Measurements from ENCODE around the gene MAP3K4. TPM values are rescaled to one million over a fixed set of nuclear protein-coding genes. Genes with fewer than 3 reads are reported as not detected.

MAP3K4 gene
- polyA plus RNA-seq, 1 donor from 2014 or later = 31.0 TPM

- no peak overlapping the region for H3K27ac ChIP-seq (ENCODE audit: low read length)
These were observed 174.6 kb downstream of the MAP3K4 start for GRCh38 chr6:161166176-161166575.

GRCh38 chr6:161166677-161167076 is 175.1 kb downstream of the MAP3K4 start:
- peaks cover 23% of the 10 kb centered on the region for H3K79me2 ChIP-seq (replicated peaks; ENCODE audit: insufficient read depth, low read length)
- no peaks in the 10 kb centered on the region for H3K27me3 ChIP-seq (ENCODE audit: insufficient read depth, low read depth, low read length)
- peaks cover 13% of the 10 kb centered on the region for H3K36me3 ChIP-seq (ENCODE audit: insufficient read depth, low read length)
- no peaks in the 10 kb centered on the region for H4K20me1 ChIP-seq (ENCODE audit: insufficient read depth)
- no peak overlapping the region for H2AFZ ChIP-seq (ENCODE audit: low read depth, low read length)
- H3K9me3 ChIP-seq (ENCODE audit: low read length) = no peaks in the 10 kb centered on the region
- no peaks in the 10 kb centered on the region for H3F3A ChIP-seq (ENCODE audit: insufficient read depth, low read length, poor library complexity, severe bottlenecking)
- no peaks in the 10 kb centered on the region for H3K9me2 ChIP-seq (ENCODE audit: insufficient read depth, low read length)
- no peak overlapping the region for H3K27ac ChIP-seq (ENCODE audit: low read length)
- H3K4me2 ChIP-seq (ENCODE audit: low read length) = no peak overlapping the region
- no peak overlapping the region for H3K4me3 ChIP-seq (ENCODE audit: low read length)
- no peak overlapping the region for H3K9ac ChIP-seq (ENCODE audit: low read length)
- TF ChIP-seq REST (IDR thresholded peaks at IDR 0.05; ENCODE audit: borderline replicate concordance) = no peak
- TF ChIP-seq SMC3 (conservative IDR thresholded peaks at IDR 0.05; ENCODE audit: poor library complexity) = no peak
- no peak for TF ChIP-seq RAD21 (conservative IDR thresholded peaks at IDR 0.05)
- TF ChIP-seq EZH2 (IDR thresholded peaks at IDR 0.05; ENCODE audit: borderline replicate concordance, insufficient read depth, low read length, poor library complexity, severe bottlenecking) = no peak
- no peak for TF ChIP-seq CTCF (IDR thresholded peaks at IDR 0.05; ENCODE audit: poor library complexity, severe bottlenecking)
- no peak for TF ChIP-seq POLR2AphosphoS5 (IDR thresholded peaks at IDR 0.05)
- no peak for TF ChIP-seq TAF1 (IDR thresholded peaks at IDR 0.05; ENCODE audit: low read depth)

More at GRCh38 chr6:161166176-161166575, 174.6 kb downstream of the MAP3K4 start:
- H4K20me1 ChIP-seq (ENCODE audit: insufficient read depth) = no peaks in the 10 kb centered on the region
- H3K4me3 ChIP-seq (ENCODE audit: low read length) = no peak overlapping the region
- H3K27me3 ChIP-seq (ENCODE audit: insufficient read depth, low read depth, low read length) = no peaks in the 10 kb centered on the region
- no peak overlapping the region for H2AFZ ChIP-seq (ENCODE audit: low read depth, low read length)
- H3K9me2 ChIP-seq (ENCODE audit: insufficient read depth, low read length) = no peaks in the 10 kb centered on the region
- no peak overlapping the region for H3K4me2 ChIP-seq (ENCODE audit: low read length)
- H3F3A ChIP-seq (ENCODE audit: insufficient read depth, low read length, poor library complexity, severe bottlenecking) = no peaks in the 10 kb centered on the region
- H3K36me3 ChIP-seq (ENCODE audit: insufficient read depth, low read length) = peaks cover 13% of the 10 kb centered on the region
- H3K9ac ChIP-seq (ENCODE audit: low read length) = no peak overlapping the region
- H3K79me2 ChIP-seq (replicated peaks; ENCODE audit: insufficient read depth, low read length) = peaks cover 23% of the 10 kb centered on the region
- H3K9me3 ChIP-seq (ENCODE audit: low read length) = no peaks in the 10 kb centered on the region
- TF ChIP-seq EP300 (conservative IDR thresholded peaks at IDR 0.05; ENCODE audit: poor library complexity, severe bottlenecking) = no peak
- TF ChIP-seq SMC3 (conservative IDR thresholded peaks at IDR 0.05; ENCODE audit: poor library complexity) = no peak
- no peak for TF ChIP-seq CTCF (IDR thresholded peaks at IDR 0.05; ENCODE audit: poor library complexity, severe bottlenecking)
- no peak for TF ChIP-seq MXI1 (conservative IDR thresholded peaks at IDR 0.05; ENCODE audit: poor library complexity, severe bottlenecking)
- no peak for TF ChIP-seq RAD21 (conservative IDR thresholded peaks at IDR 0.05)
- TF ChIP-seq EZH2 (IDR thresholded peaks at IDR 0.05; ENCODE audit: borderline replicate concordance, insufficient read depth, low read length, poor library complexity, severe bottlenecking) = no peak
- no peak for TF ChIP-seq REST (IDR thresholded peaks at IDR 0.05; ENCODE audit: borderline replicate concordance)
